Measurements from ENCODE around the gene FBLN1.
A peak's percentile ranks its signal among the peaks of the same experiment; 100 is the strongest.

The FBLN1 gene

DNA sequence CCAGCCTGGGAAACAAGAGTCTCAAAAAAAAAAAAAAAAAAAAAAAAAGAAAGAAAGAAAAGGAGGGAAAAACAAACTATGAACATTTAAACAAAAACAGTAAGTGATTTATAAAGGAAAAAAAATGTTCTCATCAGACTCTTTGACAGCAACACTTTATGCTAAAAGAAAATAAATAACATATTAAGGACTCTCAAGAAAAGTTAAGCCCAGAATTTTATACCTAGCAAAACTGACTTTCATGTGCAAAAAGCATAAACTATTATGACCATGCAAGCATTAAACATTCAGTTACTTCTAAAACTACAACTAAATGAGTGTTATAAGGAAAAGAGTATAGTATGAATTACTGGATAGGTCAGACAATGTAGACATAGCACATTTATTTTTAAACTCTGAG, 68.4 kb downstream of the FBLN1 start:
- no peak for DNase-seq (ENCODE audit: low spot score)

DNA sequence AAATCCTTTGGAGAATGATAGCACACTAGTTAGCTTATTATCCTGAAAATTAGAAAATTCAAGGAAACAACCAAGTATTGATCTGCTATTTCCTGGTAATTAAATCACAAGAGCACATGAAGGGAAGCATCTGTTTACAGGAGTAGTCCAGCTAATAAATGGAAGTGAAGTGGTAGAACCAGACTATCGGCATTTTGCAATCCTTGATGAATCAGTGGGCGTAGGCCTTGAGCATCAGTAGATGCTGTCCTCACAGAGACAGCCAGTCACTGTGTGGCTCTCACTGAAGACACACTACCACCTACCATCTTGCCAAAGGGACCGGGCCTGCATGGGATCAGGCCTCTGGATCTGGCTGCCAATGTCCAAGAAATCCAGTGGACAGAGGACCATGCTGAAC, 69.8 kb downstream of the FBLN1 start:
- no peak for DNase-seq (ENCODE audit: low spot score)

DNA sequence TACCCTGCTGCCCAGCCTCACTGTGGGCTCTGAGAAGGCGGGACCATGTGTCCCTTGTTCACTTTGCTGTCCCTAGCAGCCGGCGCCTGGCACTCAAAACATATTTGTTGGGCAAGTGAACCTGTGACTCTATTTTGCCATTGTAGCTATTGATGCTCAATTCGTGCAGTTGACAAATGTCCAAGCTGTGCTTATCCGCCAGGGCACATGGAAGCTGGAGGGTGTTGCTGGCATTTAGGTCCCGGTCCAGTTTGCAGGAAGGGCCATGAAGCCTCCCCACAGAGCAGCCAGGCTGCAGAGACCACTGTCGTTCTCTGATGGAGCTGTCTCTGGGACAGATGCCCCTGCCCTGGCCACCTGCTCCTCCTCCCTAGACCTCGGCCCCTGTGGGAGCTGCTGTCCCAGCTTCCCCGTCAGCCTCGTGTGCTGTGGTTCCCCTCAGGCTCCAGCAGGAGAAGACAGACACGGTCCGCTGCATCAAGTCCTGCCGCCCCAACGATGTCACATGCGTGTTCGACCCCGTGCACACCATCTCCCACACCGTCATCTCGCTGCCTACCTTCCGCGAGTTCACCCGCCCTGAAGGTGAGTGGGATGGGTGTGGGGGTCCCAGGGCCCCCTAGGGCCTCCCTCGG, 71.5 kb downstream of the FBLN1 start:
- DNase-seq (ENCODE audit: low spot score): no peak

DNA sequence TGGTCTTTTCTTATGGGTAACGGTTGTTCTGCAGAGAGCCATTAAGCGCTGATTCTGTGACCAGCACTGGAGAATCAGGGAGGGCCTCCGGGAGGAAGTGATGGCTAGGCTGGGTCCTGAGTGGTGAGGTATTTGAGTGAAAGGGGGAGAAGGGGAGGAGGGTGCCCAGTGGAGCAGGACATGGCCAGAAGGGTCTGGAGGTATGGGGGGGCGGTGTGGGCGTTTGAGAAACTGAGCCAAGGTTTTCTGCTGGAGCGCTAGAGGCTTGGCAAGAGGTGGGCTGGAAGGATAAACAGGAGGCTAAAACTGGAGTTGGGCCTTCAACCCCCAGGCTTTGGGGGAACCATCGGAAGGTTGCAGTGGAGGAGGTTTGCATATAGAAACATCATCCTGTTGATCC, 72.5 kb downstream of the FBLN1 start:
- DNase-seq (ENCODE audit: low spot score): no peak

DNA sequence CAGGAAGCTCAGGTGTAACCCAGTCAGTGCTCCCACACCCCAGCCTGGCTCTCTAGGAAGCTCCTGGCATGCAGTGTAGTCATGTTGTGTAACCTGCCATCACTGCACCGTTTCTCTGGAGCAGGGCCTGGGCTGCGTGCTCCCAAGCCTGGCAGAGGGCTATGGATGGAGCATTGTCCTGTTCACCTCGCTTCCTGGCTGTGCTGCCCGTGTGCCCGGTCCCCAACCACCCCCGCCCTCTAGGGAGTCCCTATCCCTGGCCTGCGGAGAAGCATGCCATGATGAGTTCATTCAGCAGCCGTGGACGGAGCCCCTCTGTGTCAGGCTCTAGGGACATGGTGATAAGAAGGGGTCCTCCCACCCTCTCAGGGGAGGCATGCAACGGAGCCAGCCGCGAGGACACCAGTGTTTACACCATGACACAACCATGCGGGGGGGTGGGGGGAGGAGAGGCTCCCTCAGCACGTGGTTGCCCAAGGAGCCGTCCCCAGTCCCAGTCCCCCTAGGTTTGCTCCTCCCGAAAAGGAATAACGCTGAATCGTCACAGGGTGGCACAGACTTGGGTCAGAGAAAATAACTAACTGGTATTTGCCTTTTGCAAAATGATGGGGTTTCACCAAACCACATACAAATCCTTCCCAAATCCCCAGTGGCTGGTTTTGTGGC, 73.1 kb downstream of the FBLN1 start:
- no peak for DNase-seq (ENCODE audit: low spot score)

DNA sequence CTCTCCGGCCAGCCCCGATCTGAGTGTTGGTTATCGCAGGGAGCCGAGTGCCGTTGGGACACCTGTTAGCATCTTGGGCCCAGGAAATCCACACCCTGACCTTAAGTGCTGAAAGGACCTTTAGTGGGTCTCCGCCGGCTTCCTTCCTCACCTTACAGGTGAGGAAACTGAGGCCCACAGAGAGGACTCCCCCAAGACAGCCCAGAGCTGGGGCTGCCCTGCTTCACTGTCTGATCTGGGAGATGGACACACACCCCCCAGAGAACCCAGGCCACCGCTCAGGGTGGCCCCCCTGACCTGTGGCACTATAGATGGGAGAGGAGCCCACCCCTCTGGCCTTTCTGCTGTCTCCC, 73.6 kb downstream of the FBLN1 start:
- no peak for DNase-seq (ENCODE audit: low spot score)

DNA sequence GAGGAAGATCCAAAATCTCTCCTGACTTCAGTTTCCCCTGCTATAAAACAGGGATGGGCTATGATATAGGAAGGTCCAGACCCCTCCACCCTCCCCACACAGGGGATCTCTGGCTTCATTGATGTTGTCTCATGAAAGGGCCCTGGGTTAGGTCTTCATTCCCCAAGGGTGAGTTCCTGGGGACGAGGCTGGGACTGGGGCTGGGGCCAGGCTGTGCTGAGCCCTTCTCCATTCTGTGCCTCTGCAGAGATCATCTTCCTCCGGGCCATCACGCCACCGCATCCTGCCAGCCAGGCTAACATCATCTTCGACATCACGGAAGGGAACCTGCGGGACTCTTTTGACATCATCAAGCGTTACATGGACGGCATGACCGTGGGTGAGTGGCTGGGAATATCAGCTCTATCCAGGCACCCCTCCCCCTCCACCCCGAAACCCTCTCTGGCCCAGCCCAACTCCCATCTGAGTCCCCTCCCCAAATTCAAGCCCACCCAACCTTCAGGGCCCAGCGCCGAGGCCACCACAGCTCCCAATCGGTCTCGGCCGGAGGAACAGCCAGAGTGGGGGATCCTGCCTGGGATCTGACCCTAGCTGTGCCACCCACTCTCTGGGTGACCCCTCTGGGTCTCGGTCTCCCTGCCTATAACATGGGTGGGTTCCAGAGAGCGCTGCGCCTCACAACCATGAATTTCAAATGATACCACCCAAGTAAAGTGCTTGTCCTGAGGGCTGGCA, 74.2 kb downstream of the FBLN1 start:
- DNase-seq (ENCODE audit: low spot score): no peak

DNA sequence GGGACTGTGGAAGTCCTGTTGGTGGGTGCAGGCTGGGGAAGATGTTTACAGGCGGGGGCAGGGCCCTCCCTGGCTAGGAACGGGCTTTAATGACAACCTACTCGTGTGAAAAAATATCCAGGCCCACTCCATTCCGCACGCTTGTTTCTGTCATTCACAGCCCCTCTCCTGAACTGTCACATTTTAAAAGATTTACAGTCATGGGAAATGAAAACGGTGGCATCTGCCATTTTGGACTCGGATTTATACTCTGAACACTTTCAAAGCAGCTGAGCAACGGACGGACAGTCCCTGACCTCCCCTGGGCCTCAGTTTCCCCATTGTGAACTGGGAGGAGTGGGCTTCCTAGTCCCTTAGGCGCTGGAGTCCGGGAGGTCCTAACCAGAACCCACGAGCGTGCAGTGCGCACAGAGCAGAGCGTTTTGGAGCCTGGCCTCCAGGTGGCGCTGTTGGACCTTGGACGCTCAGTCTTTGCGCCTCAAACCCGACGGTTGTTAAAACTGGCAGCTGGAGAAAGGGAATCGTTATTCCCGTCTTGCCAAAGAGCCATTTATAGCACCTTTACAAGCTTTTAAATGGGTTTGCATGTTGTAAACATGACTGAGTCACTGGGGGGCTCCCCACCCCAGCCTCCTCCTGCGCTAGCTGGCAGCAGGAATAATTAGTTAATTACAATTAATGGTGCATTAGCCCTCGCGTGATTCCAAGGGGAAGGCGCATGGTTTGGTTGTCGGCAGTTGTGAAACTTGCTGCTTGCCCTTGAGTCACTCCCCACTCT, 75.3 kb downstream of the FBLN1 start:
- peak; percentile 75 for DNase-seq (ENCODE audit: low spot score)

DNA sequence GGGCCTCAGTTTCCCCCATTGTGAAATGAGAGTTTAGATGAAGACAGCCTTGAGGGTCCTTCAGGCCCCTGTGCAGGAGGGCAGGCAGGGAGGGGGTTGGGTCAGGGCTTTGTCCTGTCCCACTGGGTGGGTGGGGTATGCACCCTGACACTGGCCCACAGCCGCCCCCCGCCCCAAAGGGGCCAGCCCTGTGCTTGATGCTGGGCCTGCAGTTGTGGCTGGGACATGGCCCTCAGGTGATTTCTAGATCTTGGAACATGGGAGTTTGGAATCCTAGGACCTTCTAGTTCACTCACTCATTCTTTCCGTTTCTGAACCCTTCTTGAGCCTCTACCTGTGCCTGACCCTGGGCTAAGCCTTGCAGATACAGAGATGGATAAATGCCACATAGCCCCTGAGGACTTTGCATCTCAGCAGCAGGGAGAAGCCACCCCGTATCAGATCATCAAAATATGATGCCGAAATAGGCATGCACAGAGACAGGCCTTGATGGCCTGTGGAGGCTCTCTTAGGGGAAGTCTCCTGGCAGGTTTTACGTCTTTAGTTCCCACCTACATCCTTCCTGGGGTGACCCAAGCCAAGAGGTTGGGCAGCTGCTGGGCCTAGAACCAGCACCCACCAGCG, 76.0 kb downstream of the FBLN1 start:
- DNase-seq (ENCODE audit: low spot score): no peak

DNA sequence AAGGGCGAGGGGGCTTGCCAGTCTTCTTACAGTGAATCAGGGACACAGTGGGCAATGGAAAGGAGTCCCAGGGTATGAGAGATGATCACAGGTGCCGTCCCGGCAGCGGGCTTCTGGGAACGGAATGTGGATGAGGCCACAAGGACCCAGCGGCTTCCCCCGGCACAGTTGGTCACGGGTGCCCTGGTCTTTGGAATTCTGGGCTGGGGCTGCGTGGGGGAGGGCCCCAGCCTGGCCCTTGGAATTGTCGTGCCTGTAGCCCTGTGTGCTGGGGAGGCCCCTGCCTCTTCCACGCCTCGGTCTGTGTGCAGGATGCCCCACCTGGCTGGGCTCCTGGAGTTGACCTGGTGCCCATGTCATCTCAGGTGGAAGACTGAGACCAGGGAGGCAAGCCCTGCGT, 76.6 kb downstream of the FBLN1 start:
- DNase-seq (ENCODE audit: low spot score): no peak

DNA sequence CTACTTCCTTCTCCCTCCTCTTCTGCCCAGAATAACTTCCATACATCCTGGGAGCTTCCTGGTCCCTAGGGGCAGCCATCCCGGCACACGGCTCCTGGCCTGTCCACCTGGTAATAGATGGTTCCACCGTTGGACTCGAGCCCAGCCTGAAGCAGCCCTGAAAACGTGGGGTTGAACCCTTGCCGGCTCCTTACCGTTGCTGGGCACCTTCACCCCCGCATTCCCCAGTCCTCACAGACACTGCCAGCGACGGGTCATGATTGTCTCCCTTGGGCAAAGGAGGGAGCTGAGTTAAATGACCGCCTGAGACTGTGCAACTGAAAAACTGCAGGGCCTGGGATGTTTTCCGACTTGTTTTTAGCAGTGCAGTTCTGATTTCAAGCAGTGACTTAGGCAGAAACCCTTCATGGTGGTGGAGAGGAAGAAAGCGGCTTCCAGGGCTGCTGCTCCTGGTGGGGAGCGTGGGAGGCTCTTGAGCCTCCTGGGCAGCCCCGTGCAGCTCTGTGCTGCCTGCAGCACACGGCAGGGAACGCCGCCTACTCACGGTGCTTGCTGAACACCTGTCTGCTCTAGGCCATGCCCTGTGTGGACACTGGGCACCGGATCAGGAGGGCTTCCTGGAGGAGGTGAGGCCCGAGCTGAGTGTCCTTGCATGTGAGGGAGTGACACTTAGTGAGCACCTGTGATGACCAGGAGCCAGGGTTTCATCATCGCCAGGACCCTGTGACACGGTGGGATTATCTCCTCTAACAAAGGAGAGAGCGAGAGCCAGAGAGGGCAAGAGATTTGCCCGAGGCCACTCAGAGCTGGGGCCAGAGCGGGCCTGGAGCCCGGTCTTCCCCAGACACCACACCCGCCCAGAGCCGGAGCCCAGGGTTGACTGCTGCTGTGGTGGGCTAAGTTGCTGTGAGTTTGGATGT, 77.4 kb downstream of the FBLN1 start:
- DNase-seq (ENCODE audit: low spot score): no peak

DNA sequence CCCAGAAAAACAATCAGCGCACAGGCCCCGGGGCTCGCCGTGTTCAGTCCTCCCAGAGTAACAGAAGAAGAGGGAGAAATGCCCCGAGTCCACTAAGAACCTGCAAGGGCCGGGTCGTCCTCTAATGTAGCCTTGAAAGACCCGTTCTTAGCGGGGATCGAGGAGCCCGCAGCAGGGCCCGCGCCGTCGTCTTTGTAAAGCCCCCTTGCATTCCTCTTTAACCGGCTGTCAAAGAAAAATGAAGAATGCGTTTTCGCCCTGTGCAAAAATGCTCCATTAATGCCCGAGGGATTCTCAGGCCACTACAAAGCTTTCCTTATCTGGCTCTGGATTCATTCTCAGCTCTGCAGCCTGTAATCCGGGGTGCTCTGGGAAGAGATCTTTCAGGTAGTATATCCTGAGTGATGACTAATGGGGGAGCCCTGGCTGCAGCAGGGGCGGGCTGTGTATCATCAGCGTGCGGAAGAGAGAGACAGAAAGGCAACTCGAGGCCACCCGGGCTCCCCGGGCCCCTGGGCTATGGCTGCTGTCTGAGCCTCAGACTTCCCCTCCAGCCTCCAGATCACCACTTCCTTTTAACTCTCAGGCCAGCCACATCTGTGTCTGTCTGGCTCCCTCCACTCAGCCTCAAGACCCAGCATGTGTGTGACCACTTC, 78.2 kb downstream of the FBLN1 start:
- no peak for DNase-seq (ENCODE audit: low spot score)

DNA sequence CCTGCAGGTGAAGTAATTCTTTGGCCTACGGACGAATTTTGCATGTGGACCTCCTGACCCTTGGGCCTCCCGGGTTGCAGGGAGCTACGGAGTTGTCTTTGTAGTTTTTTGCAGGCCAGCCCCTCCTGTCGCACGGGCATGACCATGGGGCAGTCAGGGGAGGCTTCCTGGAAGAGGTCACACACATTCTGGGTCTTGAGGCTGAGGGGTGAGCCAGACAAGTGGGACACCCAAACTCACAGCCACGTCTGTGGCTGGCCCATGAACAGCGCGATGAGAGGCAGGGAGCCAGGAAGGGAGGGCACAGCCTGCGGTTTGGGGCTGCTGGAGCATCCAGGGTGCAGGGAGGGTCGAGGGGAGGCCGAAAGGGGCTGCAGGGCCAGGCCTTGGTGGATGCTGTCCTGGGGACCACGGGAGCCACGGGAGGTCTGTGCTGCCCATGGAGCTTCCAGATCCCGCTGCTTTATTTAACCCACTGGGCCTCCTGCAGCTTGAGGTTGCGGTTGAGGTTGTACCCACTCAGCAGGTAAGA, 78.9 kb downstream of the FBLN1 start:
- no peak for DNase-seq (ENCODE audit: low spot score)

DNA sequence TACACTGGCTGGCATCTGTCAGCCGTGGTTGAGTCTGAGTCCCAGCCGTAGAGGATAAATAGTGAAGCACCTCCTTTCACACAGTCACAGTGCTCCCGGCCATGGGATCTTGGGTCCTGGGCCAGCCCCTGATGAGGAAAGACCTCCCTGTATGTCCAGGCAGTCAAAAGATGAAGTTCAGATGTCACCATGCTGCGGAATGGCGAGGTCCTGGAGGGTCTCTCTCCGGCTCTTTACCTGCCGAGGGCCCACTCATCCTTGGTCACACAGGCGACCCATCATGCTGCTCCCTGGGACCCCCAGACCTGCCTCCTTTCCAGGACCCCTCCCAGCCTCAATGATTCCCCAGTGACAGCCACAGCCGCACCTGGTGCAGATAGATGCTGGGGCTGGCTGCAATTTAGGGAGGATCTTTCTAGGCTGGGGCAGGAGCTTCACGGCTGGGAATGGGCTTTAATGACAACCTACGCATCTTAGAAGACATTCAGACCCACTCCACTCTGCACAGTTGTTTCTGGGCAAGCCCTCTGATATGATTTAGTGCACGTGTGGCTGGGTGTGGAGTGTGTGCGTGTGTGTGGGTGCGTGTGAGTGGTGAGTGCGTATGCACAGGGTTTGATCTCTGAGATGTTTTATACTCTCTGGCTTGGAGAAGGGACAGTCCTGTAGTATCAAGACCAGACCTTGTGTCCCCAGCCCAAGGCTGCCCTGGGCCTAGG, 79.7 kb downstream of the FBLN1 start:
- DNase-seq (ENCODE audit: low spot score): no peak

DNA sequence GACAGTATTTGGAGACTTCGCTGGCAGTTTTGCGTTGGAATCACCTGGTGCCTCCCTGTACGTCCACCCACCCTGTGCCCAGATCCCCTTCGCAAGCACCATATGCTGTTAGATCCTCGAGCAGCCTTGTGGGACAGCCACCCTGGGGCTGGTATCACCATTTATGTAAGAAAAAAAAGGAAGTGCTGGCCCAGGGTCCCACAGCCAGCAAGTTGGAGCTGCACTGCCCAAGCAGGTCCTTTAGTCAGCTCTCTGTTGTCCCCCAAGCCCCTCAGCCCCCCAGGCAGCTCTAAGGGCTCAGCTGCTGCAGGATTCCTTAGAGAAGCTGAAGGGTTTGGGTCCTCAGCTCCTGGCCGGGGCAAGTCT, 80.3 kb downstream of the FBLN1 start:
- DNase-seq (ENCODE audit: low spot score): no peak

DNA sequence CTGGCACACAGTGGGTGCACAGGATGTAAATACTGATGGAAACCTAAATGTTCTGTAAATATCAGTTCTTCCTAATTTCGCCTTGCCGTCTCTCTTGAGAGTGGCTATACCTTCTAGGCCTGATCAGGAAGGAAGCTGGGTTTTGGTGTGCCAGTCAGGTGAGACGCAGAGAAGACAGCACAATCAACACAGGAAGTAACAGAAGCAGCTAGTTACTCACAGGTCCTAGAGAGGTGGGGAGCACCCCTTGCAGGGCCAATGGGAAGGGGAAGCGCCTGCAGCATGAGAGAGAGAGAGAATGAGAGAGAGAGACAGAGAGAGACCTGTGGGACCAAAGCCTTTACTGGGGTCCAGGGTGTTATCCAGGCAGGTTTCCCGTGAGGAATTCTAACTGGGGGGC, 80.8 kb downstream of the FBLN1 start:
- no peak for DNase-seq (ENCODE audit: low spot score)

DNA sequence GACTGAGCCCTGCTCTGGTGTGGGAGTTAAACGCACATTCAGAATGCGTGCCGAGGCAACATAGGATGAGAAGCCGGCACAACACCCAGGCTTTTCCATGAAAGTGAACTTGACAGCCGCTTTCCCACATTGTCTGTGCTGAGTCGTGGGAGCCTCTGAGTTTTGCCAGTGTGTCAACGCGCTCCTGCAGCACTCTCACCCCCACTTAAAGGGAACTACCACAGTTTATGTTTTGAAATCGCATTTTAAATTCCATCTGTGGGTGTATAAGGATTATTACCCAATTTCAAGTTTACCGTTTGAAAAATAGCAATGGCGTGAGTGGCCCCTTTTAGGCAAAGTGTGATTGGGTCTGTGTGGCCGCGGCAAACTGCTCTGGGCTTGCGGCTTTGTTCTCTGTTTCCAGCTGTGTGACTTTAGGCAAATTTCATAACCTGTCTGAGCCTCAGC, 81.5 kb downstream of the FBLN1 start:
- DNase-seq (ENCODE audit: low spot score): no peak

DNA sequence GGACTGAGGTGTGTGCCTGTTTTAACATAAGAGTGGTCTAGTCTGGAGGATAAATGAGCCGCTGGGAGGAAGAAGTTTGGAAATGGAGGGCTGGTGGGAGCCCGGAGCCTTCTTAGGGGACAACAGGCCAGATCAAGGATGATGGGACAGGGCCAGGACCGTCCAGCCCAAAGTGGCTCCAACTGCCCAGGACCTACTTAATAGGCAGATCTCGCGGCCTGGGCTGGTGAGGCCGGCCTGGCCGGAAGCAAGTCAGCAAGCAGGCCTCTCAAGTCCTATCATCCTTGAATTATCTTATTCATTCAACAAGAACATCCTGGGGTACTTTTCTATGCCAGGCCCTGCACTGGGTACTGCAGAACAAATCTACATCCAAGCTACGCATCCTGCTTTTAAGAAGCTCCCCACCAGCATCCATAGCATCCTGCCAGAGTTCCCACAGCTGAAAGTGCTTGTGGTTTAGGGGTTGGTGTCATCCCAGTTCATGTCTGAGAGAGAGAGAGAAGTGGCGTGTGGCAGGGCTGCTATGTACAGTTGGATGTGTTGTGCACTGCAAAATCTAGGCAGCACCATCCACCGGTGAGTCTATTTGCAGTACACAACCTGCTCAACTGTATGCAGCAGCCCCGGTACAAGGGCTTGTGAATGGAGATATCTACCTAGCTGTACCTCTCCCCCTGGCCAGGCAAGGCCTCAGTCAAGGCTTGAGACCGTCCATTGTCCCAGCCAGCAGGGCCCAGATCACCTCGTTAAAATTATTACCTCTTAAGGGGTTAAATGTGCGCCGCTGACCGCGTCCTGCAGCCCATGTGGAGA, 82.1 kb downstream of the FBLN1 start:
- DNase-seq (ENCODE audit: low spot score): no peak

DNA sequence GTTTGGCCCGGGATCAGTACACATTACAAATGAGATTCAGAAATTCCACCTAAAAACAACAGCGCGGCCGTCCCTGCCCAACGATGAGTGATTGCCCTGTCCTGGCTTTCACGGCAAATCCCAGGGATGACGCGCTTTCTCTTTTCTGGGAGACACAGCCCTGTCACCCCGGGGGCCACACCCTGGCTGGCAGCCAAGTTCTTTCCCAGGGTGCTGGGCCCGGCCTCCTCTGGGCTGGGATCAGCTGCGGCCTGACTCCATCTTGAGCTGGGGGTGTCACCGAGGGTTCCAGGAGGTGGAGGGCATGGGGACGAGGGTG, 82.7 kb downstream of the FBLN1 start:
- DNase-seq (ENCODE audit: low spot score): no peak
